Epithelial cell of esophagus (primary cell): ENCODE measurements around the gene ZGPAT.
A peak's percentile ranks its signal among the peaks of the same experiment; 100 is the strongest.
"Not testable (repeated sequence)": the region's sequence is repeated elsewhere in the genome, so short reads cannot be mapped to it uniquely, and the experiment has no call there.

Source experiments
- DNase-seq: peaks from one replicate; pipeline ENCODE4 v3.0.0; 2010; ENCODE audit warnings: low read depth
- H3K4me3 ChIP-seq: 2 replicates; pipeline ENCODE4 v1.5.1; 2011; ENCODE audit warnings: mild to moderate bottlenecking, low read length, control low read depth
- CTCF ChIP-seq: IDR thresholded peaks from 2 replicates; pipeline ENCODE4 v1.5.1; 2011; ENCODE audit warnings: low read depth, mild to moderate bottlenecking, low read length, control low read depth, inconsistent platforms; ENCODE audit not compliant: insufficient read depth; ENCODE audit errors: missing control alignments

The ZGPAT gene

GRCh38 chr20:63707558-63708300 lies at the start of gene ZGPAT, which contains the start of gene ARFRP1:
Gene ZGPAT (plus strand): TSS chr20:63708039. CDS start chr20:63708581, 542 bp downstream.
Gene ARFRP1 (minus strand): TSS chr20:63707976. CDS start chr20:63707091, 885 bp downstream.
- peak; percentile 88 for DNase-seq
- peak within 1 kb of the TSS; percentile 74 for H3K4me3 ChIP-seq
- no peak for TF ChIP-seq CTCF

- peak; percentile 35 for DNase-seq
- TF ChIP-seq CTCF: no peak
- peak overlapping the region; percentile 93 for H3K4me3 ChIP-seq
These were observed 49.1 kb upstream of the ZGPAT start for GRCh38 chr20:63658749-63659187.

GRCh38 chr20:63659370-63659769 lies 48.5 kb upstream of the ZGPAT start:
- DNase-seq: no peak
- TF ChIP-seq CTCF: no peak
- H3K4me3 ChIP-seq: peak overlapping the region; percentile 93

- DNase-seq: not testable (repeated sequence)
These were observed 47.7 kb upstream of the ZGPAT start for GRCh38 chr20:63660174-63660573.

GRCh38 chr20:63660622-63661021 lies 47.2 kb upstream of the ZGPAT start:
- DNase-seq: no peak
- no peak overlapping the region for H3K4me3 ChIP-seq
- no peak for TF ChIP-seq CTCF

More at GRCh38 chr20:63660174-63660573, 47.7 kb upstream of the ZGPAT start:
- H3K4me3 ChIP-seq: not testable (repeated sequence)

GRCh38 chr20:63661108-63661507 lies 46.7 kb upstream of the ZGPAT start:
- no peak for TF ChIP-seq CTCF
- no peak overlapping the region for H3K4me3 ChIP-seq
- DNase-seq: no peak

GRCh38 chr20:63661959-63662812 lies 45.7 kb upstream of the ZGPAT start:
- DNase-seq: no peak
- H3K4me3 ChIP-seq: no peak overlapping the region
- no peak for TF ChIP-seq CTCF
